ENCODE data around the gene C12orf43.

DNA sequence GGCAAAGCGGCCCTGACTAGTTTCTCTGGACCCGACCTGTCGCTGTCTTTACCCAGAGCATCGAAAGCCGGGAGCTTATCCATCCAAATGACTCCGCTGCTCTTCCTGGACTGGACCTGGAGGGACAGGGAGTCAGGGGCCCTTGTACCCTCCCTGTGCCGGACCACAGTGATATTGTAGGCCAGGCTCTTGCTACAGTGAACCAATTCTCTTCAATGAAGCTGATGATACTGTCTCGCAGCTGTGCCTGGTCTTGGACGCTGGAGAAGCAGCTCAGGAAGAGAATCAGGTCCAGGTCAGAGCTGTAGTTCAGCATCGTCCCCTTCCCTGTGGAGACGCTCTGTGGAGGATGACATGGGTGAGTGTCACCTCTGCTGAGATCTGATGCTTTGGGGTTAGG lies 37.4 kb upstream of the C12orf43 start:
- TF ChIP-seq, protein P1, sequence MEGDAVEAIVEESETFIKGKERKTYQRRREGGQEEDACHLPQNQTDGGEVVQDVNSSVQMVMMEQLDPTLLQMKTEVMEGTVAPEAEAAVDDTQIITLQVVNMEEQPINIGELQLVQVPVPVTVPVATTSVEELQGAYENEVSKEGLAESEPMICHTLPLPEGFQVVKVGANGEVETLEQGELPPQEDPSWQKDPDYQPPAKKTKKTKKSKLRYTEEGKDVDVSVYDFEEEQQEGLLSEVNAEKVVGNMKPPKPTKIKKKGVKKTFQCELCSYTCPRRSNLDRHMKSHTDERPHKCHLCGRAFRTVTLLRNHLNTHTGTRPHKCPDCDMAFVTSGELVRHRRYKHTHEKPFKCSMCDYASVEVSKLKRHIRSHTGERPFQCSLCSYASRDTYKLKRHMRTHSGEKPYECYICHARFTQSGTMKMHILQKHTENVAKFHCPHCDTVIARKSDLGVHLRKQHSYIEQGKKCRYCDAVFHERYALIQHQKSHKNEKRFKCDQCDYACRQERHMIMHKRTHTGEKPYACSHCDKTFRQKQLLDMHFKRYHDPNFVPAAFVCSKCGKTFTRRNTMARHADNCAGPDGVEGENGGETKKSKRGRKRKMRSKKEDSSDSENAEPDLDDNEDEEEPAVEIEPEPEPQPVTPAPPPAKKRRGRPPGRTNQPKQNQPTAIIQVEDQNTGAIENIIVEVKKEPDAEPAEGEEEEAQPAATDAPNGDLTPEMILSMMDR (IDR thresholded peaks at IDR 0.05; ENCODE audit: low read depth, low read length, poor library complexity, severe bottlenecking): no peak
- TF ChIP-seq EZH2phosphoT487 (IDR thresholded peaks at IDR 0.05; ENCODE audit: borderline replicate concordance, low read length): no peak

Measured in DOHH2 (cell line).